ENCODE data around the gene FAM181A. TPM values are rescaled to one million over a fixed set of nuclear protein-coding genes. Genes with fewer than 3 reads are reported as not detected.

Gene FAM181A
- total RNA-seq, 1 experiment from 2014 or later = not detected

DNA sequence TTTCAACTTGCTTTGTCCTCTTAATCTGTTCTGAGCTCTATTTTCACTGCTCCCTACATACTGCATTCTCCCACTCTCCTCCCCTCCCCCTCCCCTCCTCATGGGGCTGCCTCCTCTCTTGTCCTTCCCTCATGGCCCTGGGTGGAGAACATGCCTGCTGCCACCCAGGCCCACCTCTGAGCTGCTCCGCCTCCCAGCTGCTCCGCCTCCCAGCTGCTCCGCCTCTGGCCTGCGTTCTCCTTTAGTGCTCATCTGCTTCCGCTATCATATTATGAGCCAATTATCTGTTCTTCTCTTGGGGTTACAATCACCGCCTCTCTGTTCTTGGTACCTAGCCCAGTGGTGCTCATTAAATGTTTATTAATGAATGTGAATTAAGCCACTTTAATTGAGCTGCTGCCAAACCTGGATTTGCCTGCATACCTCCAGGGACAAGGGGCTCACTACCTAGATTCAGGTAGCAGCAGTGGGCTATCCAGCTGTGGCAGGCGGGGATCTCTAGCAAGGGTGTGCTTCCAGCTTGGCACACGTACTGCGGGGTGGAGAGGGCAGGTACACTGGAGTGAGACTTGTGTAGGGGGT, 32.0 kb upstream of the FAM181A start:
- intact Hi-C loops (cut with micrococcal nuclease; ENCODE audit: unreplicated experiment) = loop anchor here (10.0 kb wide), 1 partner anchor 160 kb away; no protein-coding TSS in a partner anchor
- Mint-ChIP-seq H3K27me3 (ENCODE audit: unreplicated experiment) (peaks cover 82% of the 10 kb centered on the region), H3K4me1 (ENCODE audit: low read depth, unreplicated experiment) (no peaks in the 10 kb centered on the region), H3K27ac (ENCODE audit: unreplicated experiment) (no peak overlapping the region), H3K36me3 (ENCODE audit: insufficient read depth, unreplicated experiment) (no peaks in the 10 kb centered on the region), H3K9me3 (ENCODE audit: low read depth, unreplicated experiment) (no peaks in the 10 kb centered on the region), H3K4me3 (ENCODE audit: low read depth, unreplicated experiment) (no peak overlapping the region)
- CTCF ChIA-PET = no interaction called here
- TF ChIP-seq, protein P1, sequence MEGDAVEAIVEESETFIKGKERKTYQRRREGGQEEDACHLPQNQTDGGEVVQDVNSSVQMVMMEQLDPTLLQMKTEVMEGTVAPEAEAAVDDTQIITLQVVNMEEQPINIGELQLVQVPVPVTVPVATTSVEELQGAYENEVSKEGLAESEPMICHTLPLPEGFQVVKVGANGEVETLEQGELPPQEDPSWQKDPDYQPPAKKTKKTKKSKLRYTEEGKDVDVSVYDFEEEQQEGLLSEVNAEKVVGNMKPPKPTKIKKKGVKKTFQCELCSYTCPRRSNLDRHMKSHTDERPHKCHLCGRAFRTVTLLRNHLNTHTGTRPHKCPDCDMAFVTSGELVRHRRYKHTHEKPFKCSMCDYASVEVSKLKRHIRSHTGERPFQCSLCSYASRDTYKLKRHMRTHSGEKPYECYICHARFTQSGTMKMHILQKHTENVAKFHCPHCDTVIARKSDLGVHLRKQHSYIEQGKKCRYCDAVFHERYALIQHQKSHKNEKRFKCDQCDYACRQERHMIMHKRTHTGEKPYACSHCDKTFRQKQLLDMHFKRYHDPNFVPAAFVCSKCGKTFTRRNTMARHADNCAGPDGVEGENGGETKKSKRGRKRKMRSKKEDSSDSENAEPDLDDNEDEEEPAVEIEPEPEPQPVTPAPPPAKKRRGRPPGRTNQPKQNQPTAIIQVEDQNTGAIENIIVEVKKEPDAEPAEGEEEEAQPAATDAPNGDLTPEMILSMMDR (IDR thresholded peaks at IDR 0.05; ENCODE audit: unreplicated experiment) = no peak
- BruUV-seq (replicated peaks) = no TSS peak
- DNase-seq = no peak

- no peaks in the 10 kb centered on the region for H3K4me1 Mint-ChIP-seq (ENCODE audit: low read depth, unreplicated experiment)
- H3K9me3 Mint-ChIP-seq (ENCODE audit: low read depth, unreplicated experiment) = no peaks in the 10 kb centered on the region
- BruUV-seq (replicated peaks) = no TSS peak
- intact Hi-C loops (cut with micrococcal nuclease; ENCODE audit: unreplicated experiment) = loop anchor here (10.0 kb wide), 1 partner anchor 163 kb away; no protein-coding TSS in a partner anchor
- peaks cover 83% of the 10 kb centered on the region for H3K27me3 Mint-ChIP-seq (ENCODE audit: unreplicated experiment)
- DNase-seq = no peak
- no peak overlapping the region for H3K27ac Mint-ChIP-seq (ENCODE audit: unreplicated experiment)
- no peaks in the 10 kb centered on the region for H3K36me3 Mint-ChIP-seq (ENCODE audit: insufficient read depth, unreplicated experiment)
- no peak overlapping the region for H3K4me3 Mint-ChIP-seq (ENCODE audit: low read depth, unreplicated experiment)
- TF ChIP-seq, protein P1 (IDR thresholded peaks at IDR 0.05; ENCODE audit: unreplicated experiment) = no peak
- CTCF ChIA-PET = interaction anchor here (0.6 kb wide), 1 partner anchor 995 kb away, joined by 3 read pairs; no protein-coding TSS in a partner anchor
Measured at GRCh38 chr14:93897476-93897845, 29.7 kb upstream of the FAM181A start.

GRCh38 chr14:93898081-93898611, 29.0 kb upstream of the FAM181A start:
- no TSS peak for BruUV-seq (replicated peaks)
- Mint-ChIP-seq H3K27me3 (ENCODE audit: unreplicated experiment) (peaks cover 90% of the 10 kb centered on the region), H3K27ac (ENCODE audit: unreplicated experiment) (no peak overlapping the region), H3K9me3 (ENCODE audit: low read depth, unreplicated experiment) (no peaks in the 10 kb centered on the region), H3K4me3 (ENCODE audit: low read depth, unreplicated experiment) (no peak overlapping the region), H3K36me3 (ENCODE audit: insufficient read depth, unreplicated experiment) (no peaks in the 10 kb centered on the region), H3K4me1 (ENCODE audit: low read depth, unreplicated experiment) (no peaks in the 10 kb centered on the region)
- TF ChIP-seq, protein P1 (IDR thresholded peaks at IDR 0.05; ENCODE audit: unreplicated experiment) = no peak
- intact Hi-C loops (cut with micrococcal nuclease; ENCODE audit: unreplicated experiment) = loop anchor here (10.0 kb wide), 1 partner anchor 163 kb away; no protein-coding TSS in a partner anchor
- CTCF ChIA-PET = no interaction called here
- no peak for DNase-seq

DNA sequence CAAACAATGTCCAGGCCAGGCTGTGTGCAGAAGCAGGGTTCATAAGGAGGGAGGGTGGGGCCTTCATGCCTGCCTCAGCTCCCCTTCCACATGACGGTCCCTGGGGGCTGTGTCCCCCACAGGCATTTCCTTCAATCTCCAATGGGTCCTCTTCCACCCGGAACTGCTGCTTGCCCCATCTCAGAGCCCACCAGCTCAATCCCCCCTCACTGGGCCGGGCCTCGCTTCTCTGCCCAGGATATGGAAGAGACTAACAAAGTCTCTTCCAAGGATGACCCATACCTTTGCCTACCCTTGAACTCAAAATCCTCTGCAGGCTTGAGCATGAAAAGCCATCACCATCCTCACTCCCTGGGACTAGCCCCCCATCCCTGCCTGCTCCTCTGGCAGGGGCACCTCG, 28.4 kb upstream of the FAM181A start:
- intact Hi-C loops (cut with micrococcal nuclease; ENCODE audit: unreplicated experiment) = loop anchor here (10.0 kb wide), 1 partner anchor 164 kb away; no protein-coding TSS in a partner anchor
- Mint-ChIP-seq H3K4me3 (ENCODE audit: low read depth, unreplicated experiment) (no peak overlapping the region), H3K9me3 (ENCODE audit: low read depth, unreplicated experiment) (no peaks in the 10 kb centered on the region), H3K27ac (ENCODE audit: unreplicated experiment) (no peak overlapping the region), H3K4me1 (ENCODE audit: low read depth, unreplicated experiment) (no peaks in the 10 kb centered on the region), H3K27me3 (ENCODE audit: unreplicated experiment) (peaks cover 95% of the 10 kb centered on the region), H3K36me3 (ENCODE audit: insufficient read depth, unreplicated experiment) (no peaks in the 10 kb centered on the region)
- DNase-seq = no peak
- CTCF ChIA-PET = no interaction called here
- TF ChIP-seq, protein P1 (IDR thresholded peaks at IDR 0.05; ENCODE audit: unreplicated experiment) = no peak
- BruUV-seq (replicated peaks) = no TSS peak

All from Calu3 (cell line).